Keratinocyte (primary cell): ENCODE data around the gene PDCD1LG2. TPM values are rescaled to one million over a fixed set of nuclear protein-coding genes. Genes with fewer than 3 reads are reported as not detected.

Experiments
- DNase-seq: peaks from one replicate; pipeline ENCODE4 v3.0.0-alpha.2; 2011; ENCODE audit warnings: low read depth, missing footprints, low spot score
- FAIRE-seq: peaks from 2 replicates; lab custom pipeline; 2011; peaks lifted over from hg19 to GRCh38; lab: Jason Lieb, UNC
- H2AFZ ChIP-seq: 2 replicates; pipeline ENCODE4 v1.6.0; 2012; ENCODE audit warnings: low read length, control low read depth, inconsistent platforms; ENCODE audit not compliant: control insufficient read depth
- H3K27ac ChIP-seq: 2 replicates; pipeline ENCODE4 v1.5.1; 2011; ENCODE audit warnings: low read length; ENCODE audit not compliant: control insufficient read depth, insufficient read depth
- H3K27me3 ChIP-seq: 3 replicates; pipeline ENCODE4 v1.6.0; 2011; ENCODE audit warnings: low read length; ENCODE audit not compliant: control insufficient read depth, insufficient read depth; ENCODE audit errors: extremely low read depth
- H3K36me3 ChIP-seq, 2 experiments: 2 replicates in 1 of 2; 3 replicates in 1 of 2; pipeline ENCODE4 v1.5.1; 2011; ENCODE audit warnings: low read length in 2 of 2, mild to moderate bottlenecking in 1 of 2; ENCODE audit not compliant: control insufficient read depth in 2 of 2, insufficient read depth in 2 of 2; ENCODE audit errors: extremely low read depth in 1 of 2
- H3K4me1 ChIP-seq: 3 replicates; pipeline ENCODE4 v1.5.1; 2011; ENCODE audit warnings: low read length; ENCODE audit not compliant: control insufficient read depth, insufficient read depth; ENCODE audit errors: extremely low read depth
- H3K4me2 ChIP-seq: 3 replicates; pipeline ENCODE4 v1.6.0; 2011; ENCODE audit warnings: low read depth, low read length; ENCODE audit not compliant: control insufficient read depth, insufficient read depth; ENCODE audit errors: extremely low read depth
- H3K4me3 ChIP-seq, 3 experiments: fragments of 200-600 bp in 1 of 3; sonication (generic) in 1 of 3; 2 replicates in 2 of 3; 3 replicates in 1 of 3; pipeline ENCODE4 v1.5.1; 2011 to 2016; ENCODE audit warnings: low read length in 3 of 3, mild to moderate bottlenecking in 3 of 3, control low read depth in 2 of 3, inconsistent platforms in 1 of 3, low read depth in 1 of 3, mixed read lengths in 1 of 3, mixed run types in 1 of 3, moderate library complexity in 1 of 3; ENCODE audit not compliant: control insufficient read depth in 2 of 3, insufficient read depth in 2 of 3; ENCODE audit errors: extremely low read depth in 1 of 3
- H3K79me2 ChIP-seq: 2 replicates; pipeline ENCODE4 v1.6.0; 2012; ENCODE audit warnings: low read length; ENCODE audit not compliant: control insufficient read depth, insufficient read depth
- H3K9ac ChIP-seq: 3 replicates; pipeline ENCODE4 v1.6.0; 2011; ENCODE audit warnings: low read length; ENCODE audit not compliant: control insufficient read depth, insufficient read depth; ENCODE audit errors: extremely low read depth
- H3K9me1 ChIP-seq: 3 replicates; pipeline ENCODE4 v1.6.0; 2011; ENCODE audit warnings: low read length; ENCODE audit not compliant: control insufficient read depth, insufficient read depth; ENCODE audit errors: extremely low read depth
- H3K9me3 ChIP-seq: 2 replicates; pipeline ENCODE4 v1.5.1; 2012; ENCODE audit warnings: low read depth, low read length; ENCODE audit not compliant: control insufficient read depth
- H4K20me1 ChIP-seq: 3 replicates; pipeline ENCODE4 v1.6.0; 2011; ENCODE audit warnings: low read length; ENCODE audit not compliant: control insufficient read depth, insufficient read depth; ENCODE audit errors: extremely low read depth
- EZH2 ChIP-seq: IDR thresholded peaks from one replicate; pipeline ENCODE4 v1.6.1; 2012; ENCODE audit warnings: inconsistent platforms, mild to moderate bottlenecking, low read length, moderate library complexity
- dilution Hi-C: fragments of 300-500 bp; cut with MboI; formaldehyde crosslinking; loops from one replicate; pipeline ENCODE4 v1.7.0; 2020; ENCODE audit warnings: low sequenced_read_pairs; ENCODE audit not compliant: extremely low pct_ligation_motif_present
- polyA plus RNA-seq, 5 experiments: library from polyadenylated mRNA; depleted of rRNA in 3 of 5; stranded (reverse) in 3 of 5; stranded (forward) in 1 of 5; unstranded in 1 of 5; fragments of >200 nt; gene quantifications; 1 replicate in 1 of 5; 2 replicates in 3 of 5; 3 replicates in 1 of 5; pipeline versions ENCODE4 v1.2.1 to v1.2.3, GENCODE V29; 2011 to 2012; ENCODE audit warnings: missing spikeins in 2 of 5, low read depth in 1 of 5, low replicate concordance in 1 of 5
- TF ChIP-seq, protein P1 (sequence below), 3 experiments: IDR thresholded peaks in 1 of 3; conservative IDR thresholded peaks in 1 of 3; optimal IDR thresholded peaks in 1 of 3; 2 replicates in 2 of 3; 3 replicates in 1 of 3; pipeline versions ENCODE3 to v1.5.1; 2011; ENCODE audit warnings: low read length in 3 of 3, mild to moderate bottlenecking in 3 of 3, moderate library complexity in 2 of 3, control low read depth in 1 of 3, inconsistent platforms in 1 of 3; ENCODE audit not compliant: insufficient read depth in 2 of 3; ENCODE audit errors: extremely low read depth in 1 of 3

PDCD1LG2 gene
- polyA plus RNA-seq, 1 donor (not counting 4 experiments of a cell fraction or from before 2014, with no cell fraction given): 20.2 TPM

DNA sequence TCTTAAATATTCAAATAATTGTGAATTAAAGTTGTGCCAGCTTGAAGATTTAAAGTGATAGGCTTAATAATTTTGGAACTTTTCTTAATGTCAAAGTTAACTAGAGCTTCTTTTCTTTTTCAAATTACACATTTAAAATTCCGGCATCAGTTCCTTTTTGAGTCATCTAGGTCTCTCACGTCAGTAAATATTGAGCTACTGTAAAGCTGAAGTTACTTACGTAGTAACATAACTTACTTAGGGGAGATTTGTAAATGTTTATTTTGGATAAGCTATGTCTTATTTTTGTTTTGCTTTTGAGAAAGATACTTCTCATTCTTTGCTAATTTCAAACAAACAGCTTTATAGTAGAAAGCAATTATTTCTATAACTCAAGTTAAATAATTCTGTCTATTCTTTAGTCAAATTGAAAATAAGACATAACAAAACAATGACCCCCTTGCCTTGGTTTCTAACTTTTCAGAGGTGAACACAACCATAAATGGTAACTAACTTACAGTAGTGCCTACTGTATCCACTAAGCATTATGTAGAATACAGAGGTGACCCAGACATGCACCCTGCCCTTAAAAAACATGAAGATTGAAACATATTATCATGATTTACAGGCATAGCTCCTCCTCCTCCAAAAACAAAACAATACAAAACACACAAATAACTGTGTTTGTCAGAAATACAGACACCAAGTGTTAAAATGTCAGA lies 30.2 kb upstream of the PDCD1LG2 start:
- Histone ChIP-seq H4K20me1 (no peaks in the 10 kb centered on the region), H3K9ac (no peak overlapping the region), H3K4me3 (no peak overlapping the region), H3K9me1 (no peaks in the 10 kb centered on the region), H3K27ac (no peak overlapping the region), H2AFZ (no peak overlapping the region), H3K9me3 (no peaks in the 10 kb centered on the region), H3K79me2 (no peaks in the 10 kb centered on the region), H3K27me3 (no peaks in the 10 kb centered on the region), H3K36me3 (no peaks in the 10 kb centered on the region), H3K4me1 (no peaks in the 10 kb centered on the region), H3K4me2 (no peak overlapping the region)
- TF ChIP-seq, protein P1, sequence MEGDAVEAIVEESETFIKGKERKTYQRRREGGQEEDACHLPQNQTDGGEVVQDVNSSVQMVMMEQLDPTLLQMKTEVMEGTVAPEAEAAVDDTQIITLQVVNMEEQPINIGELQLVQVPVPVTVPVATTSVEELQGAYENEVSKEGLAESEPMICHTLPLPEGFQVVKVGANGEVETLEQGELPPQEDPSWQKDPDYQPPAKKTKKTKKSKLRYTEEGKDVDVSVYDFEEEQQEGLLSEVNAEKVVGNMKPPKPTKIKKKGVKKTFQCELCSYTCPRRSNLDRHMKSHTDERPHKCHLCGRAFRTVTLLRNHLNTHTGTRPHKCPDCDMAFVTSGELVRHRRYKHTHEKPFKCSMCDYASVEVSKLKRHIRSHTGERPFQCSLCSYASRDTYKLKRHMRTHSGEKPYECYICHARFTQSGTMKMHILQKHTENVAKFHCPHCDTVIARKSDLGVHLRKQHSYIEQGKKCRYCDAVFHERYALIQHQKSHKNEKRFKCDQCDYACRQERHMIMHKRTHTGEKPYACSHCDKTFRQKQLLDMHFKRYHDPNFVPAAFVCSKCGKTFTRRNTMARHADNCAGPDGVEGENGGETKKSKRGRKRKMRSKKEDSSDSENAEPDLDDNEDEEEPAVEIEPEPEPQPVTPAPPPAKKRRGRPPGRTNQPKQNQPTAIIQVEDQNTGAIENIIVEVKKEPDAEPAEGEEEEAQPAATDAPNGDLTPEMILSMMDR (optimal IDR thresholded peaks at IDR 0.05 in 1 of 3, IDR thresholded peaks at IDR 0.05 in 1 of 3, conservative IDR thresholded peaks at IDR 0.05 in 1 of 3; ENCODE audit: extremely low read depth in 1 of 3, insufficient read depth in 2 of 3, low read length in 3 of 3): no peak
- no peak for TF ChIP-seq EZH2
- FAIRE-seq: no peak
- dilution Hi-C loops: no loop called here
- no peak for DNase-seq

DNA sequence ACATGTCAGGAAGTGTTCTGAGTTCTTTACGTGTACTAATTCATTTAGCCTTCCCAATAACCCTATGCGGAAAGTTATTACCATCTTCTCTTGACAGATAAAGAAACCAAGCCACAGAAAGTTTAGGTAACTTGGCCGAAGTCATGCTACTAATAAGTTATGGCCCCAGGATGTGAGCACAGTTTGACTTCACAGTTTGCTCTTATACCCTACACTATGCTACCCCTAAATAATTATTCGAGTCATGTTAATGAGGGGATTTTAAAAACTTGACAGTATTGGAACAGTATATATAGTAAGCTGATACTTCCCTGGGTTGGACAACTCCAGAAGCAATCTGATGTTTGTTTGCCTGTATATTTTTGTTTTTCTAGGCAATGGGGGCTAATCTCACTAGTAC lies 29.4 kb upstream of the PDCD1LG2 start:
- H3K79me2 ChIP-seq: no peaks in the 10 kb centered on the region
- dilution Hi-C loops: no loop called here
- DNase-seq (no peak), FAIRE-seq (no peak)
- TF ChIP-seq, protein P1 (optimal IDR thresholded peaks at IDR 0.05 in 1 of 3, IDR thresholded peaks at IDR 0.05 in 1 of 3, conservative IDR thresholded peaks at IDR 0.05 in 1 of 3; ENCODE audit: extremely low read depth in 1 of 3, insufficient read depth in 2 of 3, low read length in 3 of 3): no peak
- no peak for TF ChIP-seq EZH2
- H3K9me3 ChIP-seq: no peaks in the 10 kb centered on the region
- H3K27ac ChIP-seq: no peak overlapping the region
- no peak overlapping the region for H2AFZ ChIP-seq
- H3K4me2 ChIP-seq: no peak overlapping the region
- H3K36me3 ChIP-seq: no peaks in the 10 kb centered on the region
- H4K20me1 ChIP-seq: no peaks in the 10 kb centered on the region
- no peaks in the 10 kb centered on the region for H3K4me1 ChIP-seq
- no peaks in the 10 kb centered on the region for H3K9me1 ChIP-seq
- no peak overlapping the region for H3K9ac ChIP-seq
- no peaks in the 10 kb centered on the region for H3K27me3 ChIP-seq
- no peak overlapping the region for H3K4me3 ChIP-seq
